H4 (cell line): Measurements from ENCODE around the gene BICD2. TPM values are rescaled to one million over a fixed set of nuclear protein-coding genes. Genes with fewer than 3 reads are reported as not detected.

Experiments
- DNase-seq: peaks from one replicate; pipeline ENCODE4 v3.0.0-alpha.2; 2015; ENCODE audit warnings: low spot score
- total RNA-seq: library from RNA; depleted of rRNA; stranded (reverse); fragments of >200 nt; shearing (Covaris generic); gene quantifications from 2 replicates; pipeline ENCODE4 v1.2.3, GENCODE V29; 2014

Gene BICD2
- total RNA-seq, 1 experiment from 2014 or later = 18.3 TPM

- DNase-seq = no peak
These were observed 17.0 kb downstream of the BICD2 start for GRCh38 chr9:92747459-92748232.

DNA sequence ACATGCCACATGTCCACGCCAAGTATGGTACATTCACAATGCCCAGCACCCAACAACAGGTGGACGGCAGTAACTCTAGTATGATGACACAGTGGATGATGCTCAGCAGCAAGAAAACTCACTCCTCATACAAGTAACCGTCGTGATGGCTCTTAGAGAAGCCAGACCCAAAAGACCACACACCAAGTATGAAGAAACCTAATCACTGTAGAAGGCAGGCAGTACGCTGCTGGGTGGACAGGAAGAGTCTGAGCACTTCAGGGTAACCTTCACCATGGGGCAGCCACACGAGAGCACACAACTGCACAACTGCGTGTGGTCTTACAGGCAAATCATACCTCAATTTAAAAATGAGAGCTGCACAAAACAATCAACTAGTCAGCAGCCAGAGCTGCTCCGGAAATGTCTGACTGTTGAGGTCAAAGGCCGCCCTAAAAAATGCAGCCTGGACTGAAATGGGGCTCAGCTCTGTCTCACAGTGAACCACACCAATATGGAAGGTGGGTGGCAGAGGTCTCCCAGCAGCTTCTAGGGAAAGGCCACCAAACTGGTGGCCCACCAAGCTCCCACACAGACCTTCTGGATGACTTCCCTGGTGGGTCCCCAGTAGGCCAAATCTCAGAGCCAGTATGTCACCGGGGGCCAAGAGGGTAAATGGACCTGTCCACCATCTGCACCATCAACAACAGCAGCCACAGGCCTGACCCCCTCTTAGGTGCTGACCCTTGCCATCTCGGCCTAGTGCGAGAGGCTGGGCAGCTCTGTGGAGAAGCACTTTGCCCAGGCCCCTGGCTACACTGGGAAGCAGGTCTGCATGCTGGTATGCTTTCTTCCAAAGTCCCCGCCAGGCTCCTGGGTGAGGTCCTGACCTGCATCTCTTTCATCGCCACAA, 17.8 kb downstream of the BICD2 start:
- DNase-seq = no peak

DNA sequence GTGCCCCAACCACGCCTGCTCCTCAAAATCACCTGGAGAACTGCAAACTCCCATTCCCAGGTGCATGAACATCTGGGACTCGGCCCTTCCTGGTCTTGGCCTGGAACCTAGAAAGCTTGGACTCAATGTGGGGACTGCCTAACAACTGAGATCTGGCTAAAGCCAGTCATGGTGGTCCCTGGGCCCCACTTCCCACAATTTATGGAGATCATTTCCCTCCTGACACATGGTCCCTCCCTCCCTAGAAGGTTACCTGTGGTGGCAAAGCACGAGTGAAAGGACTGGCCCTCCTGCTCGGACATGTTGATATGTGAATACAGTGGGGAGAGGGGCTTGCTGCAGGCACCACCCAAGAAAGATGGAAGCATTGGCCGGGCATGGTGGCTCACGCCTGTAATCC, 18.8 kb downstream of the BICD2 start:
- DNase-seq = no peak

DNA sequence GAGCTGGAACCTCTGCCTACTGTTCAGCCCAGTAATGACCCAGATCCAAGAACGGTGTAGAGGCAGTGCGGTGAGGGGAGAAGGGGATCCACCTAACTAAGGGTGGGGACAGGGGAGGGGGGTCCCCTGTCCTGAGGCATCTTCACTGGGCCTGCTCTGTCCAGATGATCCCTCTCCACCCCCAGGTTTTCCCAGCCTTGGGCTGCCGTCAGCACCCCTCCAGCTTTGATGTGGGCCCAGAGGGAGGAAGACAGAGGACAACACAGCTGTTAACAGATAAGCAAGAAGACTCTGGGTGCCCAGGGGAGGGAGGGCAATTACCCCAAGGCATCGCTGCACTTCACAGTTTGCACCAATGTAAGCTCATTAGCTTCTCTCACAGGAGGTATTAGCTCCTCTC, 19.3 kb downstream of the BICD2 start:
- no peak for DNase-seq

GRCh38 chr9:92740969-92741368, 23.7 kb downstream of the BICD2 start:
- DNase-seq = no peak

GRCh38 chr9:92740446-92740961, 24.1 kb downstream of the BICD2 start:
- DNase-seq = no peak

- DNase-seq = no peak
These were observed 24.6 kb downstream of the BICD2 start for GRCh38 chr9:92740009-92740408.

- DNase-seq = no peak
These were observed 25.2 kb downstream of the BICD2 start for GRCh38 chr9:92739346-92739970.

DNA sequence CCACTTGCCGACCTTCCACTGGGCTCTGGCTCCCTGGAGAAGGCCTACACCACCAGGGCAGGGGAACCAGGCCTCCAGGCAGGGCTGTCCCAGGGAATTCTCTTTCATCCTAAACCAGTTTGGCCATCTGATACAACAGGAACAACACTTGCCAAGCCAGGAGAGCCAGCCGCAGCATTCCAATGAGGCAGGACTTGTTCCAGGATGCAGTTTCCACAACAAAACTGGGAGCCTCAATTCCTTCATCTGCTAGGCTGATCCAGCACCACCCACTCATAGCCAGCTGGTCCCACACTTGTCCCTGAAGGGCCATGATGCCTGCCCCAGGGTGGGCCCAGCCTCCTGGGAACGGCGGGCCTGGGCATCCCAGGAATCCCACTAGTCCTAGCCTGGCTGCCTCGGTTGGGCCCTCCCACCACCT, 26.0 kb downstream of the BICD2 start:
- no peak for DNase-seq

DNA sequence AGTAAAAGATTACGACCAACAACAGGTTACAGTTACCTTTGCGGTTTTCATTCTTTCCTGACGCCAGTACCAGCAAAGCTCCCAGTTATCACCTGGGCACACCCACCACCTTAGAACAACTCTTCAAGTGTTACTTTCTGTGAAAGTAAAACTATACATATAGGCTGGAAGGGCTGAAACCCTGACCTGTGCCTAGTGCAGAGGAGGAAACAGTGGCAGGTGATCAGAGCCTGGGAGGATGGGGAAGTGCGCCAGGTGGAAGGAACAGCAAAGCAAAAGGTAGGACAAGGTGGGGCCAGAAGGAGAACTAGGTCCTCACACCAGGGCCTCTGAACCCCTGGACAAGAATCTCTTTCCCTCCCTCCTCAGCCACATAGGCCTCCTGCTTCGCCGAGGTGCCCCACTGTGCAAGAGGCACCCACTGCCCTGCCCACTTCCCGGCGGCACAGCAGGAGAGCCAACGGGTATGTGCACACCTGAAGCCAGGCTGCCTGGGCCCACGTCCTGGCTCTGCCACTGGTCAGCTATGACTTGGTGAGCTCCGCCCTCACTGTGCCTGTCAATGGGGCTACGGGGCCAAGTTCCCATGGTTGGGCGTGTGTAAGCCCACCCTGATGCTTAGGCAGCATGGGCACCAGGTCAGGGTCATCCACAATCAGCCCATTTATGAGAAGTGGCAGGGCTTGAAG, 26.9 kb downstream of the BICD2 start:
- no peak for DNase-seq

- DNase-seq = no peak
These were observed 27.4 kb downstream of the BICD2 start for GRCh38 chr9:92737216-92737606.

DNA sequence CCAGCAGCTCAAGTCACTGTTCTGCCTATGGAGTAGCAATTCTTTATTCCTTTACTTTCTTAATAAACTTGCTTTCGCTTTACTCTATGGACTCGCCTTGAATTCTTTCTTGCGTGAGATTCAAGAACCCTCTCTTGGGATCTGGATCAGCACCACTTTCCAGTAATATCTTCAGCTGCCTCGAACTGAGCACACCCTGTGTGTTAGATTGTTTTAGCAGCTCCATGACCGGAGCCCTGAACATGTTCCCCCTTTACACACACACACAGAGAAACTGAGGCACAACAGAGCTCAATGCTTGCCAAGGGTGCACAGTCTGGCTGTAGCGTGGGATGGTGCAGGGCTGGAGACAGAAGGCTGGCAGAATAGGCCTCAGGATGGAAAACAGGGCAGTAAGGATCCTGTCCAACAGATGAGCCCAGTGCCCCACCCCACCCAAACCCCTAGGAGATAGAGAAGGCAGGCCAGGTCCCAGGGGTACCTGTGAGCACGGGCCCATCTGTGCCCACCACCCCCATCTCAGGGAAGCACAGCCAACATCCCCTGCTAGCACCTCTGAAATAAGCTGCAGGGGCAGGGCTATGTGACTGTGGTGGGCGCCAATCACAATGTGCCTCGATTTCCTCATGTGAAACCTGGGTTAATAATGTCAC, 27.9 kb downstream of the BICD2 start:
- DNase-seq = no peak

DNA sequence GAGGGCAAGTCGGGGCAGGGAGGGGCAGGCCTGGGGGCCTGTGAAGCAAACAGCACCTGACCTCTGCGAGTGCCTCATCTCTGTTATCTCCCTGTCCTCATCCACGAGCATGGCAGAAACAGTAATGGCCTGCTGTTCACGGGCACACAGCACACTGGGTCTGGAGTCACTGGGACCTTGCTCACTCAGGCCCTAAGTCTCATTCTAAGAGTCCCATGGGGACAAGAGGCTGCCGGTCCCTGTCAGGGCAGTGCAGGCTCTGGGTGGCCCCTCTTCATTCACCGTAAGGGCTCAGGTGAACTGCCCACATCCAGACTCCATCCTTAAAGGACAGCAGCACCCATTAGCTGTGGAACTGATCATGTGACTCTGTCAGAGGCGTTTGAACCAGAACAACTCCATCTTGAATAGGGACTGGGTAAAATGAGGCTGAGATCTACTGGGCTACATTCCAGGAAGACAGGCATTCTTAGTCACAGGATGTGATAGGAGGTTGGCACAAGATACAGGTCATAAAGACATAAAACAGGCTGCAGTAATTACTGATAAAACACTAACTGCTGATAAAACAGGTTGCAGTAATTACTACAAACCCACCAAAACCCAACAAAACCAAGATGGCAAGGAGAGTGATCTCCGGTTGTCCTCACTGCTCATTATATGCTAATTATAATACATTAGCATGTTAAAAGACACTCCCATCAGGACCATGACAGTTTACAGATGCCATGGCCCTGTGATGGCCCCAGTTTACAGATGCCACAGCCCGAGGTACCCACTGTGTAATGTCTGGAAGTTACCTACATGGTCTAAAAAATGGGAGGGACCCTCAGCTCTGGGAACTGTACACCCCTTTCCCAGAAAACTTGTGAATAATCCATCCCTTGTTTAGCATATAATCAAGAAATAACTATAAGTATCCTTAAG, 28.7 kb downstream of the BICD2 start:
- no peak for DNase-seq

DNA sequence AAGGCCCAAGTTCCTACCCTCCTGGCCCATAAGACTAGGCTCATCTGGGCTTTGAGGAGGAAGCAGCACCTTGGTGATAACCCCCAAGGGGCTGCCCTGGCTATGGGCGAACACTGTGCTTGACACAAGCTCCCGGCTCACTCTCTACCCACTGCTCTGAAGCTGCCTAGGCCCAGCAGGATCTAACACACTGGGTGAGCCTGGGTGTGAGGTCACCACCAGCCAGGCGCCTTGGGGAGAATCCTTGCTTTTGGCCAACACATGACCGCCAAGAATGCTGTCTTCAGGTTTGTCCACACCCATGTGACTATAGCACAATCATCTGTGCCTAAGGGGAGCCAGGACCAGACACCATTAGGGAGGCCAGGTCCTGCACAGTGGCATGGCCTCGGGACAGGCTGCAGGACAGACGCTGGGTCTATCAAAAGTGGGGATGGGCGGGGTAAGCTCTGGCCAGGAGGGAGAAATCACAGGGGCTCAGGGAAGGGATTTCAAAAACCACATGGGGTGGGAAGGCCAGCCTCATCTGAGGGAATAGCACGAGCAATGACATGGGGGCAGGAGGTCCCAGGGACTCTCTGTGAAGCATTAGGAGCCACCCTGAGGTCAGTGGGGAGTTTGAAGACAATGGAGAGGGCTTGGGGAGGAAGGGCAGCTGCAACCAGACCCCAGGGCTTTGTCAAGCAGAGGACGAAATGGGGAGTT, 29.6 kb downstream of the BICD2 start:
- DNase-seq = no peak

DNA sequence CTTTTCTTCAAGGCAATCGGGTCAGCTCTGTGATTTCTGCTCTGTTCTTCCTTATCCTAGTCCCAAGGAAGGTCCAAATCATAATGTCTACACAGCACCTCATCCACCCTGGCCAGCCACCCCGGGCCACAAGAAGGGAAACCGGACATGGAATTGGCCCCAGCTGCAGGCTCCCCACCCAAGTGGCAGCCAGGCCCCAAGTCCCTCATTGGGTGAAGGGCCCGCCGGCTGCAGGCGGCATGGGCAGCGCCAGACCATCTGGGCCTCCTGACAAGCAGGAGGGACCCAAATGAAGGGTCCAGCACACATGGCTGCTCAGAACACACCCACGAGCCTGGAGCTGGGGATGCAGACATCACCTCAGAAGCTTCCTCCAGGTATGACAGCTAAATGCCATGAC, 33.7 kb downstream of the BICD2 start:
- DNase-seq = no peak

DNA sequence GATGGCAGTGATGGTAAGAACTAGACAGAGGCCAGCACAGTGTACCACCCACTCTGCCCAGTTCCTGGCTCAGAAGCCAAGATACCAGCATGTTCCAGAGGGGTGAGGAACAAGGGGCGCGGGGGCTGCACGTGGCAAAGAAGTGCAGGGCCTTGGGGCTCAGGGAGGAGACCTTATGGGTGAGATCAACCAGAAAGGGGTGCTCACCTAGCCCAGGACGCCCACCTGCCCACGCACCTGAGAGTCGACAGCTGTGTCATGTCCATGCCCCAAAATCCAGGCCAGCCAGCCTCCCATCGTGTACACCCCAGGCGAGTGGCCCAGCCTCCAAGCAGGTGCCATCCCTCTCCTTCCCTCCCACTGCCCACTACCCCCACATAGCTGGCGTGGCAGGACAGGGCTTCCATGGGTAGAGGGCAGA, 34.9 kb downstream of the BICD2 start:
- DNase-seq = no peak

DNA sequence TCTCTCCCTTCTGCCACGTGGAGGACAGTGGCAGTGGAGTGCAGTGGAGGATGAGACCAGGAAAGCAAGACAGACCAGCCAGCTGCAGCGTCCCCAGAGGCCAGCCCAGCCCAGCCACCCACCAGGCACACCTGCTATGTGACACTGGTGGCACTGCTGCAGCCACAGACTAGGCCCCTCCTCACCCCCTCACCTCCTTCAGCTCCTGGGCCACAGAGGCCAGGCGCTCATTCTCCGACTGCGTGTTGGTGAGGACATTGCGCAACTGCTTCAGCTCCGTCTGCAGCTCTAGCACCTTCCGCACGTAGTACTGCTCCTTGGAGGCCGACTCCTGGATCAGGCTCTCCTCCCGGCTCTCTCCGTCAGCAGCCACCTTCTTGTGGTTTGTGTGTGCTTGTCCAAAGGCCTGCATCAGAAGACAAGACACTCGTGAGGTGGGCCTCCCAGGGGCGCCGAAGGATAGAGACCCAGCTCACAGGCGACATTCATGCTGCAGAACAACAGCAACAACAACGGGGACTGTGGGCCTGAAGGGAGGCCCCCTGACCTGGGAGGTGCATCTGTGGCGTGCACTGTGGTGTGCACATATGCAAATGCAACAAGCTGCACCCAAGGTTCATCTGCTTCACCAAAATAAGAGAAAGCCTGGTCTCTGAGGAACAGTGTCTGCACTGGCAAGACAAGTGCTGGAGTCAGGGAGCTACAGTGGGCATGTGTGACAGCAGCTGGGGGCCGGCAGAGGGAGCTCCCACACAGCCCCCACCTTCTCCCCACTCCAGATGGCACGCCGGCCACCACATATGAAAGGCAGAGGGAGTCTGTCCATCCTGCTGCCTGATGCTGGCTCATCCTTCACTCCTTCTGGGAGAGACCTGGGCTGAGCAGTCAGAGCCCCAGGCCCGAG, 35.5 kb downstream of the BICD2 start:
- no peak for DNase-seq
